CD14-positive monocyte (primary cell): Measurements from ENCODE around the gene PPP1R9B. TPM values are rescaled to one million over a fixed set of nuclear protein-coding genes. Genes with fewer than 3 reads are reported as not detected.

ENCODE experiments used
- DNase-seq, 3 donors: peaks; one replicate each; pipeline ENCODE4 v3.0.0-alpha.2; 2011 to 2022
- H2AFZ ChIP-seq: 2 replicates; pipeline ENCODE4 v1.6.0; 2012; ENCODE audit warnings: mild to moderate bottlenecking, low read depth, low read length, inconsistent platforms; ENCODE audit not compliant: insufficient read depth, poor library complexity, severe bottlenecking
- H3K27ac ChIP-seq, 2 donors: 1 replicate in 1 of 2; 2 replicates in 1 of 2; pipeline ENCODE4 v1.5.1; 2012 to 2013; ENCODE audit warnings: low read length in 2 of 2, control low read depth in 1 of 2, inconsistent platforms in 1 of 2, low read depth in 1 of 2, mild to moderate bottlenecking in 1 of 2
- H3K27me3 ChIP-seq, 2 donors: one replicate each; pipeline versions ENCODE4 v1.6.0 to v1.6.1; 2011 to 2013; ENCODE audit warnings: low read length in 2 of 2; ENCODE audit not compliant: control insufficient read depth in 2 of 2, insufficient read depth in 2 of 2
- H3K36me3 ChIP-seq, 2 donors: replicated peaks in 1 of 2; 1 replicate in 1 of 2; 2 replicates in 1 of 2; pipeline versions ENCODE4 v1.5.1 to v1.6.1; 2012 to 2013; ENCODE audit warnings: low read length in 2 of 2, control low read depth in 1 of 2, inconsistent platforms in 1 of 2, mild to moderate bottlenecking in 1 of 2; ENCODE audit not compliant: insufficient read depth in 2 of 2, control insufficient read depth in 1 of 2
- H3K4me1 ChIP-seq, 2 donors: 1 replicate in 1 of 2; 2 replicates in 1 of 2; pipeline versions ENCODE4 v1.5.1 to v1.6.1; 2012 to 2013; ENCODE audit warnings: low read length in 2 of 2, control low read depth in 1 of 2, inconsistent platforms in 1 of 2, mild to moderate bottlenecking in 1 of 2, moderate library complexity in 1 of 2; ENCODE audit not compliant: insufficient read depth in 2 of 2, control insufficient read depth in 1 of 2
- H3K4me2 ChIP-seq: replicated peaks from 2 replicates; pipeline ENCODE3; 2012; ENCODE audit warnings: low read length, moderate library complexity, mild to moderate bottlenecking; ENCODE audit not compliant: poor library complexity, severe bottlenecking; ENCODE audit errors: extremely low read depth
- H3K4me3 ChIP-seq, 3 experiments: fragments of 200-600 bp in 1 of 3; sonication (generic) in 1 of 3; replicated peaks in 1 of 3; 1 replicate in 2 of 3; 2 replicates in 1 of 3; pipeline ENCODE4 v1.5.1; 2011 to 2013; ENCODE audit warnings: low read length in 3 of 3, mild to moderate bottlenecking in 3 of 3, control low read depth in 2 of 3, low read depth in 2 of 3, inconsistent platforms in 1 of 3, moderate library complexity in 1 of 3
- H3K79me2 ChIP-seq: 2 replicates; pipeline ENCODE4 v1.6.0; 2012; ENCODE audit warnings: mild to moderate bottlenecking, control low read depth, inconsistent platforms, low read length, moderate library complexity; ENCODE audit not compliant: insufficient read depth
- H3K9ac ChIP-seq: 2 replicates; pipeline ENCODE4 v1.6.0; 2017; ENCODE audit warnings: low read length, mild to moderate bottlenecking; ENCODE audit not compliant: insufficient read depth, poor library complexity, severe bottlenecking
- H3K9me3 ChIP-seq, 2 donors: replicated peaks in 1 of 2; 1 replicate in 1 of 2; 2 replicates in 1 of 2; pipeline versions ENCODE4 v1.5.1 to v1.6.1; 2012 to 2013; ENCODE audit warnings: low read length in 2 of 2, control low read depth in 1 of 2; ENCODE audit not compliant: control insufficient read depth in 1 of 2, insufficient read depth in 1 of 2
- H4K20me1 ChIP-seq: 2 replicates; pipeline ENCODE4 v1.6.0; 2012; ENCODE audit warnings: mild to moderate bottlenecking, low read length, control low read depth, moderate library complexity; ENCODE audit not compliant: insufficient read depth
- H3K27ac Mint-ChIP-seq, 7 donors: one replicate each; pipeline ENCODE4 v1.8.0; 2020; ENCODE audit warnings: mild to moderate bottlenecking in 7 of 7, mixed read lengths in 7 of 7, moderate library complexity in 6 of 7, inconsistent platforms in 2 of 7
- H3K27me3 Mint-ChIP-seq, 3 donors: one replicate each; pipeline ENCODE4 v1.8.0; 2021 to 2022; ENCODE audit warnings: low read depth in 3 of 3, mild to moderate bottlenecking in 3 of 3, mixed read lengths in 3 of 3, moderate library complexity in 3 of 3, inconsistent platforms in 1 of 3
- H3K36me3 Mint-ChIP-seq, 2 donors: one replicate each; pipeline ENCODE4 v1.8.0; 2020; ENCODE audit warnings: mixed read lengths in 2 of 2, inconsistent platforms in 1 of 2, mild to moderate bottlenecking in 1 of 2
- H3K4me1 Mint-ChIP-seq: one replicate; pipeline ENCODE4 v1.8.0; 2020; ENCODE audit warnings: mild to moderate bottlenecking, mixed read lengths
- H3K4me3 Mint-ChIP-seq, 2 donors: one replicate each; pipeline ENCODE4 v1.8.0; 2020; ENCODE audit warnings: mild to moderate bottlenecking in 2 of 2, mixed read lengths in 2 of 2, moderate library complexity in 1 of 2
- H3K9me3 Mint-ChIP-seq, 7 donors: one replicate each; pipeline ENCODE4 v1.8.0; 2020 to 2022; ENCODE audit warnings: mixed read lengths in 7 of 7, mild to moderate bottlenecking in 6 of 7, moderate library complexity in 6 of 7, inconsistent platforms in 2 of 7
- CTCF ChIP-seq: fragments of 200-600 bp; IDR thresholded peaks from one replicate; pipeline ENCODE4 v1.8.0; 2022; ENCODE audit warnings: antibody characterized with exemption, mild to moderate bottlenecking
- WGBS: methylation state at CpG from one replicate; pipeline ENCODE4 v1.1.5; 2013; ENCODE audit warnings: missing lambda C conversion rate; ENCODE audit not compliant: insufficient coverage; 5-methylcytosine and 5-hydroxymethylcytosine counted together
- intact Hi-C, 2 donors: fragments of 100-400 bp; cut with micrococcal nuclease; formaldehyde crosslinking; loops; one replicate each; pipeline versions ENCODE4 v1.15.0 to v1.15.1; 2023
- polyA plus RNA-seq, 3 donors: library from polyadenylated mRNA; depleted of rRNA in 1 of 3; unstranded in 2 of 3; stranded (reverse) in 1 of 3; fragments of 300-500 nt in 2 of 3; fragments of >200 nt in 1 of 3; fragmentation: Illumina TruSeq in 2 of 3; gene quantifications; 1 replicate in 2 of 3; 2 replicates in 1 of 3; pipeline ENCODE4 v1.2.3, GENCODE V29; 2012 to 2021

PPP1R9B gene
- polyA plus RNA-seq, 3 donors = 0.61 to 86.9 (median 1.3) TPM

GRCh38 chr17:50106393-50107131, 43.9 kb downstream of the PPP1R9B start:
- 86% methylated on average over 8 of the region's 13 CpGs for WGBS

GRCh38 chr17:50105811-50106210, 44.7 kb downstream of the PPP1R9B start:
- no peak overlapping the region for H3K9ac ChIP-seq
- TF ChIP-seq CTCF = no peak
- no peak overlapping the region for H3K27ac ChIP-seq
- H3K4me1 ChIP-seq = no peaks in the 10 kb centered on the region
- H2AFZ ChIP-seq = no peak overlapping the region
- Mint-ChIP-seq H3K36me3 (peaks cover 36 to 70% of the 10 kb centered on the region in 2 donors), H3K27me3 (peaks cover 0 to 1% (median 0%) of the 10 kb centered on the region in 3 donors), H3K27ac (no peak overlapping the region), H3K9me3 (no peaks in the 10 kb centered on the region), H3K4me1 (no peaks in the 10 kb centered on the region), H3K4me3 (no peak overlapping the region)
- no peaks in the 10 kb centered on the region for H4K20me1 ChIP-seq
- intact Hi-C loops = no loop called here
- no peaks in the 10 kb centered on the region for H3K9me3 ChIP-seq
- no peaks in the 10 kb centered on the region for H3K79me2 ChIP-seq
- no peak overlapping the region for H3K4me3 ChIP-seq
- no peak overlapping the region for H3K4me2 ChIP-seq
- no peaks in the 10 kb centered on the region for H3K27me3 ChIP-seq
- DNase-seq = no peak
- WGBS = 100% methylated on average over 14 of the region's 21 CpGs
- H3K36me3 ChIP-seq = peaks cover 32 to 44% of the 10 kb centered on the region in 2 donors

More at GRCh38 chr17:50106393-50107131, 43.9 kb downstream of the PPP1R9B start:
- Mint-ChIP-seq H3K9me3 (no peaks in the 10 kb centered on the region), H3K4me3 (no peak overlapping the region), H3K4me1 (no peaks in the 10 kb centered on the region), H3K27ac (no peak overlapping the region), H3K36me3 (peaks cover 34 to 69% of the 10 kb centered on the region in 2 donors), H3K27me3 (peaks cover 0 to under 1% (median 0%) of the 10 kb centered on the region in 3 donors)
- H4K20me1 ChIP-seq = no peaks in the 10 kb centered on the region
- H3K9ac ChIP-seq = no peak overlapping the region
- H3K4me3 ChIP-seq = no peak overlapping the region
- no peak for TF ChIP-seq CTCF
- no peak overlapping the region for H3K27ac ChIP-seq
- H2AFZ ChIP-seq = no peak overlapping the region
- H3K4me2 ChIP-seq = no peak overlapping the region
- H3K36me3 ChIP-seq = peaks cover 32 to 41% of the 10 kb centered on the region in 2 donors
- H3K79me2 ChIP-seq = no peaks in the 10 kb centered on the region
- DNase-seq = no peak
- intact Hi-C loops = no loop called here
- no peaks in the 10 kb centered on the region for H3K27me3 ChIP-seq
- no peaks in the 10 kb centered on the region for H3K4me1 ChIP-seq
- no peaks in the 10 kb centered on the region for H3K9me3 ChIP-seq
